HCT116 (cell line): ENCODE data around the gene ACD.

Experiments
- POLR2A ChIP-seq: IDR thresholded peaks from 2 replicates; pipeline ENCODE4 v1.7.0; 2011; ENCODE audit warnings: borderline replicate concordance; ENCODE audit not compliant: insufficient read depth, insufficient read length; ENCODE audit errors: extremely low read depth
- REST ChIP-seq: IDR thresholded peaks from 2 replicates; pipeline ENCODE4 v1.6.1; 2012; ENCODE audit warnings: low read depth
- SP1 ChIP-seq: IDR thresholded peaks from 2 replicates; pipeline ENCODE4 v1.6.1; 2012; ENCODE audit warnings: low read depth
- YY1 ChIP-seq: IDR thresholded peaks from 2 replicates; pipeline ENCODE4 v1.6.1; 2011; ENCODE audit warnings: low read length, low read depth, moderate library complexity, mild to moderate bottlenecking; ENCODE audit not compliant: insufficient replicate concordance; ENCODE audit errors: extremely low read depth
- TF ChIP-seq, protein P1 (sequence below), 3 experiments: fragments of 200-600 bp in 1 of 3; sonication (generic) in 1 of 3; IDR thresholded peaks in 2 of 3; conservative IDR thresholded peaks in 1 of 3; 2 replicates each; pipeline ENCODE4 v1.5.1; 2012 to 2017; ENCODE audit warnings: low read depth in 2 of 3, low read length in 2 of 3, antibody characterized with exemption in 1 of 3, borderline replicate concordance in 1 of 3, control low read depth in 1 of 3, mild to moderate bottlenecking in 1 of 3, mixed read lengths in 1 of 3, mixed run types in 1 of 3, moderate library complexity in 1 of 3; ENCODE audit not compliant: insufficient read depth in 1 of 3

- TF ChIP-seq, protein P1, sequence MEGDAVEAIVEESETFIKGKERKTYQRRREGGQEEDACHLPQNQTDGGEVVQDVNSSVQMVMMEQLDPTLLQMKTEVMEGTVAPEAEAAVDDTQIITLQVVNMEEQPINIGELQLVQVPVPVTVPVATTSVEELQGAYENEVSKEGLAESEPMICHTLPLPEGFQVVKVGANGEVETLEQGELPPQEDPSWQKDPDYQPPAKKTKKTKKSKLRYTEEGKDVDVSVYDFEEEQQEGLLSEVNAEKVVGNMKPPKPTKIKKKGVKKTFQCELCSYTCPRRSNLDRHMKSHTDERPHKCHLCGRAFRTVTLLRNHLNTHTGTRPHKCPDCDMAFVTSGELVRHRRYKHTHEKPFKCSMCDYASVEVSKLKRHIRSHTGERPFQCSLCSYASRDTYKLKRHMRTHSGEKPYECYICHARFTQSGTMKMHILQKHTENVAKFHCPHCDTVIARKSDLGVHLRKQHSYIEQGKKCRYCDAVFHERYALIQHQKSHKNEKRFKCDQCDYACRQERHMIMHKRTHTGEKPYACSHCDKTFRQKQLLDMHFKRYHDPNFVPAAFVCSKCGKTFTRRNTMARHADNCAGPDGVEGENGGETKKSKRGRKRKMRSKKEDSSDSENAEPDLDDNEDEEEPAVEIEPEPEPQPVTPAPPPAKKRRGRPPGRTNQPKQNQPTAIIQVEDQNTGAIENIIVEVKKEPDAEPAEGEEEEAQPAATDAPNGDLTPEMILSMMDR (IDR thresholded peaks at IDR 0.05 in 2 of 3, conservative IDR thresholded peaks at IDR 0.05 in 1 of 3; ENCODE audit: borderline replicate concordance in 1 of 3, insufficient read depth in 1 of 3, low read depth in 2 of 3, low read length in 2 of 3) = no peak
- TF ChIP-seq REST = no peak
- no peak for TF ChIP-seq SP1
- TF ChIP-seq POLR2A = no peak
- TF ChIP-seq YY1 = no peak
Observed at GRCh38 chr16:67650023-67650422, 10.0 kb downstream of the ACD start.
